Measurements from ENCODE around the gene GPR45. TPM values are rescaled to one million over a fixed set of nuclear protein-coding genes. Genes with fewer than 3 reads are reported as not detected.

GPR45 gene
- total and polyA plus RNA-seq, 9 of the 15 experiments (the other 6 are each of a cell fraction or from before 2014, with no cell fraction given) = not detected

DNA sequence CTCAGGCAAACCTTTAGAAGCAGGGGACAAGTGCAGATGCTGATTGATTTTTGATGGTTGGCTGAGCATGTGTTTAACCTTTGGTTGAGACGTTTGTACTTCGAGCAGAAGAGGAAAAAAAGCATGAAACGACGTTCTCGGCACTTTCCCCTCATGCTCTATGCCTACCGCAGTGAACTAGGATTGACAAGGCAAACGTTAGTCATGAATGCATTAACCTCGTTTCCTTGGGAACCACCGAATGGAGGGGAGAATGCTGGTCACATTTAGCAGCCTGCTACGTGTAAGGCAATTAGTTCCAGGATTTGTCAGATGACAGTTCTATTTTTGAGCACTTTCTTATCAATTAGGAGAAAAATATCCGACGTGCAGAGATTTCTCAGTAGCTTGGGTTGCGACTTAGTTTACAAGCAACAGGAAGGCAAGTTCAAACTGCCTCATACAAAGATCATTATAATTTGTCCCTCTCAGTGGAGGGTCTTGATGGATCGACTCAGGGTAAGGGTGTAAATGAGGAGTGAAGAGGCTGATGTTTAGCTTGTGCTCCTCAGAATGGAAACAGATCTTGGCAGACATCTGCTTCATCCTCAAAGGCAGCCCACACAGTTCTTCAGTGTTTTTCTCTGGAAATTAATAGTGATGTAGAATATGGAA lies 47.4 kb upstream of the GPR45 start:
- Histone ChIP-seq H2AFZ (ENCODE audit: low read depth, low read length) (no peak overlapping the region), H3K9me1 (ENCODE audit: control insufficient read depth, insufficient read depth, low read length) (no peaks in the 10 kb centered on the region), H3K4me3 (no peak overlapping the region), H3K36me3 (ENCODE audit: control insufficient read depth, insufficient read depth, low read length) (no peaks in the 10 kb centered on the region), H4K20me1 (replicated peaks; ENCODE audit: control insufficient read depth, insufficient read depth, low read length) (no peaks in the 10 kb centered on the region; the same call in 1 of the 2 replicates), H3K79me2 (ENCODE audit: control insufficient read depth, insufficient read depth, low read length) (no peaks in the 10 kb centered on the region), H3K9me3 (replicated peaks; ENCODE audit: control insufficient read depth, insufficient read depth, low read depth, low read length) (no peaks in the 10 kb centered on the region), H3K4me1 (replicated peaks in 1 of 2; ENCODE audit: control insufficient read depth in 2 of 2, insufficient read depth in 2 of 2, low read length in 2 of 2) (no peaks in the 10 kb centered on the region), H3K27me3 (ENCODE audit: control insufficient read depth in 2 of 2, insufficient read depth in 2 of 2, low read length in 2 of 2) (peaks cover 10 to 14% of the 10 kb centered on the region in 2 experiments; a peak in 3 of 5 replicates), H3K4me2 (ENCODE audit: insufficient read depth, low read length) (no peak overlapping the region), H3K9ac (ENCODE audit: insufficient read depth in 1 of 2, low read depth in 2 of 2, low read length in 2 of 2) (no peak overlapping the region), H3K27ac (ENCODE audit: extremely low read depth, low read depth, low read length) (no peak overlapping the region)
- TF ChIP-seq PHF8 (IDR thresholded peaks at IDR 0.05; ENCODE audit: borderline replicate concordance, low read length) (no peak), ZC3H11A (IDR thresholded peaks at IDR 0.05; ENCODE audit: low read depth, low read length) (no peak), NCOA2 (IDR thresholded peaks at IDR 0.05; ENCODE audit: partially characterized antibody in 2 of 2) (no peak), CEBPB (tag; IDR thresholded peaks at IDR 0.05) (no peak), SAFB2 (IDR thresholded peaks at IDR 0.05; ENCODE audit: borderline replicate concordance, low read depth, low read length, severe bottlenecking) (no peak)
- TF ChIP-seq, protein P1, sequence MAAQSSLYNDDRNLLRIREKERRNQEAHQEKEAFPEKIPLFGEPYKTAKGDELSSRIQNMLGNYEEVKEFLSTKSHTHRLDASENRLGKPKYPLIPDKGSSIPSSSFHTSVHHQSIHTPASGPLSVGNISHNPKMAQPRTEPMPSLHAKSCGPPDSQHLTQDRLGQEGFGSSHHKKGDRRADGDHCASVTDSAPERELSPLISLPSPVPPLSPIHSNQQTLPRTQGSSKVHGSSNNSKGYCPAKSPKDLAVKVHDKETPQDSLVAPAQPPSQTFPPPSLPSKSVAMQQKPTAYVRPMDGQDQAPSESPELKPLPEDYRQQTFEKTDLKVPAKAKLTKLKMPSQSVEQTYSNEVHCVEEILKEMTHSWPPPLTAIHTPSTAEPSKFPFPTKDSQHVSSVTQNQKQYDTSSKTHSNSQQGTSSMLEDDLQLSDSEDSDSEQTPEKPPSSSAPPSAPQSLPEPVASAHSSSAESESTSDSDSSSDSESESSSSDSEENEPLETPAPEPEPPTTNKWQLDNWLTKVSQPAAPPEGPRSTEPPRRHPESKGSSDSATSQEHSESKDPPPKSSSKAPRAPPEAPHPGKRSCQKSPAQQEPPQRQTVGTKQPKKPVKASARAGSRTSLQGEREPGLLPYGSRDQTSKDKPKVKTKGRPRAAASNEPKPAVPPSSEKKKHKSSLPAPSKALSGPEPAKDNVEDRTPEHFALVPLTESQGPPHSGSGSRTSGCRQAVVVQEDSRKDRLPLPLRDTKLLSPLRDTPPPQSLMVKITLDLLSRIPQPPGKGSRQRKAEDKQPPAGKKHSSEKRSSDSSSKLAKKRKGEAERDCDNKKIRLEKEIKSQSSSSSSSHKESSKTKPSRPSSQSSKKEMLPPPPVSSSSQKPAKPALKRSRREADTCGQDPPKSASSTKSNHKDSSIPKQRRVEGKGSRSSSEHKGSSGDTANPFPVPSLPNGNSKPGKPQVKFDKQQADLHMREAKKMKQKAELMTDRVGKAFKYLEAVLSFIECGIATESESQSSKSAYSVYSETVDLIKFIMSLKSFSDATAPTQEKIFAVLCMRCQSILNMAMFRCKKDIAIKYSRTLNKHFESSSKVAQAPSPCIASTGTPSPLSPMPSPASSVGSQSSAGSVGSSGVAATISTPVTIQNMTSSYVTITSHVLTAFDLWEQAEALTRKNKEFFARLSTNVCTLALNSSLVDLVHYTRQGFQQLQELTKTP (IDR thresholded peaks at IDR 0.05; ENCODE audit: low read depth in 1 of 2, partially characterized antibody in 2 of 2) = no peak
- FAIRE-seq (no peak), ATAC-seq (no peak), DNase-seq (ENCODE audit: extremely low read depth in 1 of 4, low spot score in 3 of 4) (no peak)
- ChIA-PET CTCF (ENCODE audit: low intra/inter-chr PET ratio) (no interaction called here), POLR2A (no interaction called here)
- intact Hi-C loops (cut with micrococcal nuclease) = no loop called here
- WGBS (ENCODE audit: insufficient coverage, low coverage, missing lambda C conversion rate) = under 1% methylated on average over 14 of the region's 14 CpGs
- BruUV-seq (replicated peaks) = no TSS peak
- in situ Hi-C loops (cut with MboI) = no loop called here

Data from K562 (cell line).